Activated CD4-positive, alpha-beta T cell treated with anti-CD3 and anti-CD28 coated beads, Interleukin-2, amount 10 ng/mL, durations not matched to agents 24 days and 14 days (primary cell): Measurements from ENCODE around the gene CDC7. TPM values are rescaled to one million over a fixed set of nuclear protein-coding genes. Genes with fewer than 3 reads are reported as not detected.
A peak's percentile ranks its signal among the peaks of the same experiment; 100 is the strongest.

ENCODE experiments used
- DNase-seq: peaks from one replicate; pipeline ENCODE4 v3.0.0; 2022
- H3K27ac Mint-ChIP-seq: one replicate; pipeline ENCODE4 v1.8.0; 2022; ENCODE audit warnings: mild to moderate bottlenecking, mixed read lengths
- H3K27me3 Mint-ChIP-seq: one replicate; pipeline ENCODE4 v1.8.0; 2022; ENCODE audit warnings: mixed read lengths
- H3K36me3 Mint-ChIP-seq: one replicate; pipeline ENCODE4 v1.8.0; 2022; ENCODE audit warnings: low read depth, mild to moderate bottlenecking, mixed read lengths
- H3K4me1 Mint-ChIP-seq: one replicate; pipeline ENCODE4 v1.8.0; 2021; ENCODE audit warnings: mixed read lengths
- H3K4me3 Mint-ChIP-seq: one replicate; pipeline ENCODE4 v1.8.0; 2022; ENCODE audit warnings: mild to moderate bottlenecking, moderate library complexity, mixed read lengths
- H3K9me3 Mint-ChIP-seq: one replicate; pipeline ENCODE4 v1.8.0; 2021; ENCODE audit warnings: mixed read lengths
- intact Hi-C: fragments of 100-400 bp; cut with micrococcal nuclease; formaldehyde crosslinking; loops from one replicate; pipeline ENCODE4 v1.15.1; 2023
- total RNA-seq: library from RNA; stranded (reverse); gene quantifications from 2 replicates; pipeline ENCODE4 v1.2.3, GENCODE V29; 2022

CDC7 gene
- total RNA-seq, 1 donor from 2014 or later: 21.4 TPM

GRCh38 chr1:91557039-91557690, 56.5 kb downstream of the CDC7 start:
- intact Hi-C loops: loop anchor here (2.0 to 10.0 kb wide), 4 partner anchors 328 to 1028 kb away; partner anchors contain the start of gene ZNF644
- H3K4me3 Mint-ChIP-seq: peak overlapping the region; percentile 61
- peaks cover 85% of the 10 kb centered on the region for H3K4me1 Mint-ChIP-seq
- peaks cover 5% of the 10 kb centered on the region for H3K36me3 Mint-ChIP-seq
- peak; percentile 59 for DNase-seq
- peaks cover 4% of the 10 kb centered on the region for H3K9me3 Mint-ChIP-seq
- peak overlapping the region; percentile 91 for H3K27ac Mint-ChIP-seq
- H3K27me3 Mint-ChIP-seq: no peaks in the 10 kb centered on the region

GRCh38 chr1:91557826-91558225, 57.2 kb downstream of the CDC7 start:
- H3K9me3 Mint-ChIP-seq: peaks cover 8% of the 10 kb centered on the region
- intact Hi-C loops: loop anchor here (2.0 to 10.0 kb wide), 4 partner anchors 327 to 1027 kb away; partner anchors contain the start of gene ZNF644
- H3K4me1 Mint-ChIP-seq: peaks cover 79% of the 10 kb centered on the region
- H3K4me3 Mint-ChIP-seq: no peak overlapping the region
- H3K36me3 Mint-ChIP-seq: peaks cover 5% of the 10 kb centered on the region
- H3K27me3 Mint-ChIP-seq: no peaks in the 10 kb centered on the region
- no peak for DNase-seq
- no peak overlapping the region for H3K27ac Mint-ChIP-seq

- H3K4me1 Mint-ChIP-seq: peaks cover 70% of the 10 kb centered on the region
- peaks cover 3% of the 10 kb centered on the region for H3K36me3 Mint-ChIP-seq
- H3K27ac Mint-ChIP-seq: peak overlapping the region; percentile 49
- H3K9me3 Mint-ChIP-seq: peaks cover 15% of the 10 kb centered on the region
- DNase-seq: no peak
- intact Hi-C loops: loop anchor here (5.0 to 10.0 kb wide), 3 partner anchors 537 to 1026 kb away; partner anchors contain the start of gene ZNF644
- no peaks in the 10 kb centered on the region for H3K27me3 Mint-ChIP-seq
- H3K4me3 Mint-ChIP-seq: no peak overlapping the region
These were observed 58.5 kb downstream of the CDC7 start for GRCh38 chr1:91559046-91559750.

- DNase-seq: peak; percentile 67
- H3K4me3 Mint-ChIP-seq: peak overlapping the region; percentile 43
- peak overlapping the region; percentile 17 for H3K27ac Mint-ChIP-seq
- peaks cover 64% of the 10 kb centered on the region for H3K4me1 Mint-ChIP-seq
- H3K9me3 Mint-ChIP-seq: peaks cover 17% of the 10 kb centered on the region
- no peaks in the 10 kb centered on the region for H3K27me3 Mint-ChIP-seq
- intact Hi-C loops: loop anchor here (2.0 to 10.0 kb wide), 4 partner anchors 31 to 1025 kb away; partner anchors contain the start of gene ZNF644
- peaks cover 3% of the 10 kb centered on the region for H3K36me3 Mint-ChIP-seq
These were observed 59.4 kb downstream of the CDC7 start for GRCh38 chr1:91559838-91560565.

- Mint-ChIP-seq H3K27ac (no peak overlapping the region), H3K36me3 (peaks cover 3% of the 10 kb centered on the region), H3K9me3 (peaks cover 21% of the 10 kb centered on the region), H3K4me1 (peaks cover 27% of the 10 kb centered on the region), H3K27me3 (no peaks in the 10 kb centered on the region), H3K4me3 (no peak overlapping the region)
- intact Hi-C loops: loop anchor here (2.0 kb wide), 1 partner anchor 34 kb away; no protein-coding TSS in a partner anchor
- DNase-seq: no peak
These were observed 64.4 kb downstream of the CDC7 start for GRCh38 chr1:91564888-91565701.

- peaks cover 13% of the 10 kb centered on the region for H3K9me3 Mint-ChIP-seq
- no peak overlapping the region for H3K27ac Mint-ChIP-seq
- H3K4me1 Mint-ChIP-seq: peaks cover 19% of the 10 kb centered on the region
- DNase-seq: no peak
- no peaks in the 10 kb centered on the region for H3K36me3 Mint-ChIP-seq
- intact Hi-C loops: no loop called here
- H3K4me3 Mint-ChIP-seq: no peak overlapping the region
- H3K27me3 Mint-ChIP-seq: no peaks in the 10 kb centered on the region
These were observed 66.9 kb downstream of the CDC7 start for GRCh38 chr1:91567583-91567982.

GRCh38 chr1:91568261-91568660, 67.6 kb downstream of the CDC7 start:
- intact Hi-C loops: no loop called here
- no peak for DNase-seq
- Mint-ChIP-seq H3K36me3 (no peaks in the 10 kb centered on the region), H3K9me3 (peaks cover 13% of the 10 kb centered on the region), H3K27me3 (no peaks in the 10 kb centered on the region), H3K27ac (no peak overlapping the region), H3K4me1 (peaks cover 20% of the 10 kb centered on the region), H3K4me3 (no peak overlapping the region)

- no peaks in the 10 kb centered on the region for H3K36me3 Mint-ChIP-seq
- H3K4me1 Mint-ChIP-seq: peaks cover 14% of the 10 kb centered on the region
- no peaks in the 10 kb centered on the region for H3K27me3 Mint-ChIP-seq
- DNase-seq: no peak
- no peak overlapping the region for H3K4me3 Mint-ChIP-seq
- H3K9me3 Mint-ChIP-seq: peaks cover 4% of the 10 kb centered on the region
- H3K27ac Mint-ChIP-seq: peak overlapping the region; percentile 34
- intact Hi-C loops: no loop called here
These were observed 68.9 kb downstream of the CDC7 start for GRCh38 chr1:91569411-91570119.

- intact Hi-C loops: no loop called here
- Mint-ChIP-seq H3K4me1 (peaks cover 14% of the 10 kb centered on the region), H3K4me3 (no peak overlapping the region), H3K9me3 (peaks cover 4% of the 10 kb centered on the region), H3K36me3 (no peaks in the 10 kb centered on the region), H3K27me3 (no peaks in the 10 kb centered on the region), H3K27ac (no peak overlapping the region)
- DNase-seq: no peak
These were observed 69.4 kb downstream of the CDC7 start for GRCh38 chr1:91570120-91570448.

- DNase-seq: peak; percentile 53
- Mint-ChIP-seq H3K9me3 (no peaks in the 10 kb centered on the region), H3K36me3 (no peaks in the 10 kb centered on the region), H3K27ac (no peak overlapping the region), H3K4me1 (peaks cover 26% of the 10 kb centered on the region), H3K27me3 (peaks cover 3% of the 10 kb centered on the region), H3K4me3 (no peak overlapping the region)
- intact Hi-C loops: no loop called here
These were observed 71.4 kb downstream of the CDC7 start for GRCh38 chr1:91572044-91572443.
